Neural cell (in vitro differentiated cells): ENCODE results near the gene TBL1XR1. TPM values are rescaled to one million over a fixed set of nuclear protein-coding genes. Genes with fewer than 3 reads are reported as not detected.

ENCODE experiments used
- H2AFZ ChIP-seq: fragments of 200-600, 300-800 bp; sonication (generic), shearing (Covaris generic); 2 replicates; pipeline ENCODE4 v1.6.0; 2014; ENCODE audit warnings: low read depth, mild to moderate bottlenecking, antibody characterized with exemption, low read length, moderate library complexity
- H3F3A ChIP-seq: fragments of 200-600 bp; shearing (Covaris generic); 2 replicates; pipeline ENCODE4 v1.6.1; 2016; ENCODE audit warnings: mild to moderate bottlenecking, moderate library complexity, mixed read lengths, antibody characterized with exemption, low read length; ENCODE audit not compliant: insufficient read depth, poor library complexity, severe bottlenecking
- H3K27ac ChIP-seq: fragments of 200-600, 300-800 bp; sonication (generic), shearing (Covaris generic); 2 replicates; pipeline ENCODE4 v1.5.1; 2014; ENCODE audit warnings: mild to moderate bottlenecking, low read length, moderate library complexity
- H3K27me3 ChIP-seq: fragments of 300-800, 200-600 bp; sonication (generic), shearing (Covaris generic); 2 replicates; pipeline ENCODE4 v1.6.0; 2014; ENCODE audit warnings: mild to moderate bottlenecking, low read depth, low read length, moderate library complexity; ENCODE audit not compliant: insufficient read depth
- H3K36me3 ChIP-seq: fragments of 300-800, 200-600 bp; sonication (generic), shearing (Covaris generic); 2 replicates; pipeline ENCODE4 v1.5.1; 2014; ENCODE audit warnings: mild to moderate bottlenecking, antibody characterized with exemption, low read length, moderate library complexity; ENCODE audit not compliant: insufficient read depth
- H3K4me2 ChIP-seq: fragments of 300-800, 200-600 bp; sonication (generic), shearing (Covaris generic); 2 replicates; pipeline ENCODE4 v1.6.0; 2014; ENCODE audit warnings: mild to moderate bottlenecking, low read length
- H3K4me3 ChIP-seq: fragments of 300-800, 200-600 bp; sonication (generic), shearing (Covaris generic); 2 replicates; pipeline ENCODE4 v1.5.1; 2014; ENCODE audit warnings: mild to moderate bottlenecking, low read length, moderate library complexity
- H3K79me2 ChIP-seq: fragments of 200-600 bp; shearing (Covaris generic); replicated peaks from 2 replicates; pipeline ENCODE4 v1.6.0; 2014; ENCODE audit warnings: mild to moderate bottlenecking, low read length, moderate library complexity; ENCODE audit not compliant: insufficient read depth
- H3K9ac ChIP-seq: fragments of 300-800, 200-600 bp; sonication (generic), shearing (Covaris generic); 2 replicates; pipeline ENCODE4 v1.6.1; 2016; ENCODE audit warnings: mild to moderate bottlenecking, low read length, mixed read lengths
- H3K9me2 ChIP-seq: fragments of 200-600 bp; shearing (Covaris generic); 2 replicates; pipeline ENCODE4 v1.6.1; 2016; ENCODE audit warnings: mild to moderate bottlenecking, low read length, mixed read lengths; ENCODE audit not compliant: insufficient read depth
- H3K9me3 ChIP-seq: fragments of 200-600, 300-800 bp; sonication (generic), shearing (Covaris generic); 2 replicates; pipeline ENCODE4 v1.6.1; 2016; ENCODE audit warnings: mild to moderate bottlenecking, mixed run types, low read length, moderate library complexity, mixed read lengths
- H4K20me1 ChIP-seq: fragments of 200-600 bp; shearing (Covaris generic); 2 replicates; pipeline ENCODE4 v1.6.1; 2016; ENCODE audit warnings: mild to moderate bottlenecking, mixed run types; ENCODE audit not compliant: insufficient read depth
- EP300 ChIP-seq: fragments of 450-650 bp; conservative IDR thresholded peaks from 2 replicates; pipeline ENCODE4 v1.6.1; 2014; ENCODE audit warnings: antibody characterized with exemption, mild to moderate bottlenecking, moderate library complexity; ENCODE audit not compliant: poor library complexity, severe bottlenecking
- EZH2 ChIP-seq: fragments of 200-600, 300-800 bp; shearing (Covaris generic), sonication (generic); IDR thresholded peaks from 2 replicates; pipeline ENCODE4 v1.6.1; 2014; ENCODE audit warnings: antibody characterized with exemption, low read length, borderline replicate concordance, mild to moderate bottlenecking; ENCODE audit not compliant: insufficient read depth, poor library complexity, severe bottlenecking
- MXI1 ChIP-seq: fragments of 450-650 bp; conservative IDR thresholded peaks from 2 replicates; pipeline ENCODE4 v1.6.1; 2014; ENCODE audit warnings: antibody characterized with exemption, mild to moderate bottlenecking; ENCODE audit not compliant: poor library complexity, severe bottlenecking
- POLR2AphosphoS5 ChIP-seq: IDR thresholded peaks from 2 replicates; pipeline ENCODE4 v1.6.1; 2012
- RAD21 ChIP-seq: fragments of 450-650 bp; conservative IDR thresholded peaks from 2 replicates; pipeline ENCODE4 v1.6.1; 2014; ENCODE audit warnings: antibody characterized with exemption, mild to moderate bottlenecking, moderate library complexity
- SMC3 ChIP-seq: fragments of 450-650 bp; conservative IDR thresholded peaks from 2 replicates; pipeline ENCODE4 v1.6.1; 2014; ENCODE audit warnings: antibody characterized with exemption, mild to moderate bottlenecking, moderate library complexity; ENCODE audit not compliant: poor library complexity
- TAF1 ChIP-seq: IDR thresholded peaks from 2 replicates; pipeline ENCODE4 v1.6.1; 2012; ENCODE audit warnings: low read depth
- polyA plus RNA-seq: library from polyadenylated mRNA; depleted of rRNA; stranded (reverse); fragments of >200 nt; gene quantifications from 2 replicates; pipeline ENCODE4 v1.2.3, GENCODE V29; 2014
- TF ChIP-seq, protein P1 (sequence below): IDR thresholded peaks from 2 replicates; pipeline ENCODE4 v1.6.1; 2012; ENCODE audit warnings: borderline replicate concordance
- TF ChIP-seq, protein P2 (sequence below): fragments of 450-650 bp; IDR thresholded peaks from 2 replicates; pipeline ENCODE4 v1.5.1; 2014; ENCODE audit warnings: antibody characterized with exemption, mild to moderate bottlenecking, moderate library complexity; ENCODE audit not compliant: poor library complexity, severe bottlenecking

Gene TBL1XR1
- polyA plus RNA-seq, 1 donor from 2014 or later = 96.3 TPM

DNA sequence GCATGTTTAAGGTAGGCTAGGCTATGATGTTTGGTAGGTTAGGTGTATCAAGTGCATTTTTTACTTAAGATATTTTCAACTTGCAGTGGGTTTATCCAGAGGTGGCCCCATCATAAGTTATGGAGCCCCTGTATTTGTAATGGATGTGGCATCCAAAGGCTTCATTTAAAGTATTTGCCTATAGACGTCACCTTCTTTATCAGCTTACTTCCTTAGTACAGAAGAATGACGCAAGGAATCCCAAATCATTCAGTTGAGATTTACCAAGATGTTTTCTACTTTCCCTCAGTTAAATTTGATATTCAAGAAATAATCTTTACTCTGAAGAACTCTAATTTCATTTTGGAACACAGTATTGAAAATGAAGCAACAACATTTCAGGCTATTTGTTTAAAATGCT, 201.3 kb downstream of the TBL1XR1 start:
- Histone ChIP-seq H3K4me3 (no peak overlapping the region), H3K27ac (no peak overlapping the region), H3K9me2 (no peaks in the 10 kb centered on the region), H3K27me3 (no peaks in the 10 kb centered on the region), H3K9me3 (no peaks in the 10 kb centered on the region), H3K4me2 (no peak overlapping the region), H3K9ac (no peak overlapping the region), H2AFZ (no peak overlapping the region), H4K20me1 (no peaks in the 10 kb centered on the region), H3K79me2 (no peaks in the 10 kb centered on the region), H3F3A (no peaks in the 10 kb centered on the region), H3K36me3 (no peaks in the 10 kb centered on the region)
- TF ChIP-seq, protein P1, sequence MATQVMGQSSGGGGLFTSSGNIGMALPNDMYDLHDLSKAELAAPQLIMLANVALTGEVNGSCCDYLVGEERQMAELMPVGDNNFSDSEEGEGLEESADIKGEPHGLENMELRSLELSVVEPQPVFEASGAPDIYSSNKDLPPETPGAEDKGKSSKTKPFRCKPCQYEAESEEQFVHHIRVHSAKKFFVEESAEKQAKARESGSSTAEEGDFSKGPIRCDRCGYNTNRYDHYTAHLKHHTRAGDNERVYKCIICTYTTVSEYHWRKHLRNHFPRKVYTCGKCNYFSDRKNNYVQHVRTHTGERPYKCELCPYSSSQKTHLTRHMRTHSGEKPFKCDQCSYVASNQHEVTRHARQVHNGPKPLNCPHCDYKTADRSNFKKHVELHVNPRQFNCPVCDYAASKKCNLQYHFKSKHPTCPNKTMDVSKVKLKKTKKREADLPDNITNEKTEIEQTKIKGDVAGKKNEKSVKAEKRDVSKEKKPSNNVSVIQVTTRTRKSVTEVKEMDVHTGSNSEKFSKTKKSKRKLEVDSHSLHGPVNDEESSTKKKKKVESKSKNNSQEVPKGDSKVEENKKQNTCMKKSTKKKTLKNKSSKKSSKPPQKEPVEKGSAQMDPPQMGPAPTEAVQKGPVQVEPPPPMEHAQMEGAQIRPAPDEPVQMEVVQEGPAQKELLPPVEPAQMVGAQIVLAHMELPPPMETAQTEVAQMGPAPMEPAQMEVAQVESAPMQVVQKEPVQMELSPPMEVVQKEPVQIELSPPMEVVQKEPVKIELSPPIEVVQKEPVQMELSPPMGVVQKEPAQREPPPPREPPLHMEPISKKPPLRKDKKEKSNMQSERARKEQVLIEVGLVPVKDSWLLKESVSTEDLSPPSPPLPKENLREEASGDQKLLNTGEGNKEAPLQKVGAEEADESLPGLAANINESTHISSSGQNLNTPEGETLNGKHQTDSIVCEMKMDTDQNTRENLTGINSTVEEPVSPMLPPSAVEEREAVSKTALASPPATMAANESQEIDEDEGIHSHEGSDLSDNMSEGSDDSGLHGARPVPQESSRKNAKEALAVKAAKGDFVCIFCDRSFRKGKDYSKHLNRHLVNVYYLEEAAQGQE = no peak
- TF ChIP-seq EZH2 (no peak), TAF1 (no peak), SMC3 (no peak), MXI1 (no peak)

DNA sequence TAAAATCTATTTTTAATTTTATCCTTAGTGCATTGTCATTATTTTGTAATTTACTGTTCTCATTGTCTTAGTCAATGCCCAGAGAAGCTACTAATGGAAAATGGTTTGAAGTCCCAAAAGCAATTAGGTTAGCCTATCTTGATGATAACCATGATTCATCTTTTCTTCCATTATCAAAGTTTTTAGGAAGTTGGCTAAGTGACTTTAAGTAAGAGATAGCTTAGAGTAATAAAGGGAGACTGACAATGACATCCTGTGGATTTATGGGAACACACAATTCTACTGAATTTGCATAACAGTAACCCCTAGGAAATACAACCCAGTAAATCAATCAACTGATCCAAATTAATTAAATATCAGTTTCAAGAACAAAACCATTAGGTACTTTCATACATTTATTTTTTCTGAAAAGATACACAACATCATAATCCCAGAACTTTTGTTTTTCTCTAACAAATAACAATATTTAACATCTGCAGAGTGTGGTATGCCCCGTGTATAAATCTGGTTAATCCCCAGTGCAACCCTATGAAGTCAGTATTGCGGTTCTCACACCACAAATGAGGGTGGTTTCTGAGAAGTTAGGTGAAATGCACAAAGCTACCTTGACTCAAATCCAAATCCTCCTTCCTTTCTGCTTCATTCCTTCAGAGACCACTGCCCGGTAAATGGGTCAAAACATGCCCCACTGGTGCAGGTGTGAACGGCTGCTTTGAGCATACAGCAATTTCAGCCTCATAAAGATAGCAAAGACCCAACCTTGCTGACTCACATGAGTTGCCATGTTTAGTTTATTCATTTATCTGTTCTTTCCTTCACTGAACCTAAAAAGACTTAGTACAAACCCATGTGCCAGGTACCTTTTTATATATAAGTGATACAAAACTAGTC, 202.1 kb downstream of the TBL1XR1 start:
- no peak overlapping the region for H2AFZ ChIP-seq
- no peaks in the 10 kb centered on the region for H3K79me2 ChIP-seq
- no peaks in the 10 kb centered on the region for H3F3A ChIP-seq
- H3K36me3 ChIP-seq = no peaks in the 10 kb centered on the region
- H3K27ac ChIP-seq = no peak overlapping the region
- H3K27me3 ChIP-seq = no peaks in the 10 kb centered on the region
- H3K9me2 ChIP-seq = no peaks in the 10 kb centered on the region
- no peak overlapping the region for H3K4me3 ChIP-seq
- H3K4me2 ChIP-seq = no peak overlapping the region
- no peaks in the 10 kb centered on the region for H3K9me3 ChIP-seq
- H4K20me1 ChIP-seq = no peaks in the 10 kb centered on the region
- no peak for TF ChIP-seq MXI1
- TF ChIP-seq, protein P1 = no peak
- no peak for TF ChIP-seq POLR2AphosphoS5
- no peak for TF ChIP-seq SMC3
- TF ChIP-seq, protein P2, sequence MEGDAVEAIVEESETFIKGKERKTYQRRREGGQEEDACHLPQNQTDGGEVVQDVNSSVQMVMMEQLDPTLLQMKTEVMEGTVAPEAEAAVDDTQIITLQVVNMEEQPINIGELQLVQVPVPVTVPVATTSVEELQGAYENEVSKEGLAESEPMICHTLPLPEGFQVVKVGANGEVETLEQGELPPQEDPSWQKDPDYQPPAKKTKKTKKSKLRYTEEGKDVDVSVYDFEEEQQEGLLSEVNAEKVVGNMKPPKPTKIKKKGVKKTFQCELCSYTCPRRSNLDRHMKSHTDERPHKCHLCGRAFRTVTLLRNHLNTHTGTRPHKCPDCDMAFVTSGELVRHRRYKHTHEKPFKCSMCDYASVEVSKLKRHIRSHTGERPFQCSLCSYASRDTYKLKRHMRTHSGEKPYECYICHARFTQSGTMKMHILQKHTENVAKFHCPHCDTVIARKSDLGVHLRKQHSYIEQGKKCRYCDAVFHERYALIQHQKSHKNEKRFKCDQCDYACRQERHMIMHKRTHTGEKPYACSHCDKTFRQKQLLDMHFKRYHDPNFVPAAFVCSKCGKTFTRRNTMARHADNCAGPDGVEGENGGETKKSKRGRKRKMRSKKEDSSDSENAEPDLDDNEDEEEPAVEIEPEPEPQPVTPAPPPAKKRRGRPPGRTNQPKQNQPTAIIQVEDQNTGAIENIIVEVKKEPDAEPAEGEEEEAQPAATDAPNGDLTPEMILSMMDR = no peak
- no peak for TF ChIP-seq EZH2
- no peak for TF ChIP-seq RAD21
- TF ChIP-seq TAF1 = no peak
- TF ChIP-seq EP300 = no peak
- no peak overlapping the region for H3K9ac ChIP-seq
